AG10803 (cell line): Measurements from ENCODE around the gene CANT1.

Experiments
- DNase-seq: peaks from one replicate; pipeline ENCODE4 v3.0.0; 2010; ENCODE audit warnings: low read depth
- H3K4me3 ChIP-seq: 2 replicates; pipeline ENCODE4 v1.5.1; 2011; ENCODE audit warnings: mild to moderate bottlenecking, low read length, control low read depth
- CTCF ChIP-seq: conservative IDR thresholded peaks from 2 replicates; pipeline ENCODE4 v1.5.1; 2011; ENCODE audit warnings: mild to moderate bottlenecking, low read length, control low read depth, inconsistent platforms

CANT1 gene

GRCh38 chr17:79043191-79043930 is 33.8 kb upstream of the CANT1 start:
- no peak for DNase-seq
- no peak for TF ChIP-seq CTCF
- H3K4me3 ChIP-seq: no peak overlapping the region

- peak; percentile 82 for TF ChIP-seq CTCF
- H3K4me3 ChIP-seq: no peak overlapping the region
- peak; percentile 65 for DNase-seq
These were observed 33.0 kb upstream of the CANT1 start for GRCh38 chr17:79042421-79043190.

GRCh38 chr17:79041723-79042420 is 32.3 kb upstream of the CANT1 start:
- DNase-seq: no peak
- no peak overlapping the region for H3K4me3 ChIP-seq
- TF ChIP-seq CTCF: no peak

- no peak for TF ChIP-seq CTCF
- no peak for DNase-seq
- H3K4me3 ChIP-seq: no peak overlapping the region
These were observed 31.5 kb upstream of the CANT1 start for GRCh38 chr17:79041041-79041570.

- no peak for TF ChIP-seq CTCF
- no peak for DNase-seq
These were observed 30.3 kb upstream of the CANT1 start for GRCh38 chr17:79039886-79040285.

GRCh38 chr17:79039171-79039570 is 29.6 kb upstream of the CANT1 start:
- no peak for TF ChIP-seq CTCF
- no peak for DNase-seq
- H3K4me3 ChIP-seq: no peak overlapping the region

More at GRCh38 chr17:79039886-79040285, 30.3 kb upstream of the CANT1 start:
- no peak overlapping the region for H3K4me3 ChIP-seq
